ENCODE results near the gene BSX.

The BSX gene

GRCh38 chr11:122981388-122982264 is at the start of gene BSX:
BSX (minus strand) TSS chr11:122981834; CDS start chr11:122981671, 163 bp downstream.
- DNase-seq (ENCODE audit: low read depth): peak; percentile 27
- H3K4me3 ChIP-seq (ENCODE audit: control insufficient read depth, low read depth, low read length): no peak within 1 kb of the TSS
- TF ChIP-seq CTCF (conservative IDR thresholded peaks at IDR 0.05; ENCODE audit: control insufficient read depth, insufficient read depth, low read depth, low read length): no peak

GRCh38 chr11:123030517-123030916 is 48.9 kb upstream of the BSX start:
- no peak for DNase-seq (ENCODE audit: low read depth)
- H3K4me3 ChIP-seq (ENCODE audit: control insufficient read depth, low read depth, low read length): no peak overlapping the region
- no peak for TF ChIP-seq CTCF (conservative IDR thresholded peaks at IDR 0.05; ENCODE audit: control insufficient read depth, insufficient read depth, low read depth, low read length)

GRCh38 chr11:123020968-123021367 is 39.3 kb upstream of the BSX start:
- TF ChIP-seq CTCF (conservative IDR thresholded peaks at IDR 0.05; ENCODE audit: control insufficient read depth, insufficient read depth, low read depth, low read length): peak; percentile 82
- H3K4me3 ChIP-seq (ENCODE audit: control insufficient read depth, low read depth, low read length): no peak overlapping the region
- DNase-seq (ENCODE audit: low read depth): peak; percentile 59

GRCh38 chr11:123018702-123019101 is 37.1 kb upstream of the BSX start:
- no peak for TF ChIP-seq CTCF (conservative IDR thresholded peaks at IDR 0.05; ENCODE audit: control insufficient read depth, insufficient read depth, low read depth, low read length)
- no peak for DNase-seq (ENCODE audit: low read depth)
- H3K4me3 ChIP-seq (ENCODE audit: control insufficient read depth, low read depth, low read length): no peak overlapping the region

GRCh38 chr11:123011510-123011909 is 29.9 kb upstream of the BSX start:
- no peak for DNase-seq (ENCODE audit: low read depth)
- no peak for TF ChIP-seq CTCF (conservative IDR thresholded peaks at IDR 0.05; ENCODE audit: control insufficient read depth, insufficient read depth, low read depth, low read length)
- H3K4me3 ChIP-seq (ENCODE audit: control insufficient read depth, low read depth, low read length): no peak overlapping the region

- H3K4me3 ChIP-seq (ENCODE audit: control insufficient read depth, low read depth, low read length): no peak overlapping the region
- DNase-seq (ENCODE audit: low read depth): no peak
- no peak for TF ChIP-seq CTCF (conservative IDR thresholded peaks at IDR 0.05; ENCODE audit: control insufficient read depth, insufficient read depth, low read depth, low read length)
Measured at GRCh38 chr11:123006860-123007542, 25.4 kb upstream of the BSX start.
